Fibroblast of lung (primary cell): ENCODE measurements around the gene MPG. TPM values are rescaled to one million over a fixed set of nuclear protein-coding genes. Genes with fewer than 3 reads are reported as not detected.

Experiments used
- DNase-seq, 2 donors: peaks; one replicate each; pipeline versions ENCODE4 v3.0.0 to v3.0.0-alpha.2; 2010; ENCODE audit warnings: low read depth in 2 of 2
- H2AFZ ChIP-seq: 2 replicates; pipeline ENCODE4 v1.5.1; 2012; ENCODE audit warnings: low read length, control low read depth, inconsistent platforms
- H3K27ac ChIP-seq: 2 replicates; pipeline ENCODE4 v1.5.1; 2011; ENCODE audit warnings: low read length, control low read depth; ENCODE audit not compliant: insufficient read depth
- H3K27me3 ChIP-seq: 2 replicates; pipeline ENCODE4 v1.5.1; 2011; ENCODE audit warnings: mild to moderate bottlenecking, low read length; ENCODE audit not compliant: control insufficient read depth, insufficient read depth
- H3K36me3 ChIP-seq: 2 replicates; pipeline ENCODE4 v1.5.1; 2011; ENCODE audit warnings: low read length; ENCODE audit not compliant: control insufficient read depth, insufficient read depth
- H3K4me1 ChIP-seq: 2 replicates; pipeline ENCODE4 v1.5.1; 2011; ENCODE audit warnings: low read length; ENCODE audit not compliant: control insufficient read depth, insufficient read depth; ENCODE audit errors: extremely low read depth
- H3K4me2 ChIP-seq: 2 replicates; pipeline ENCODE4 v1.5.1; 2011; ENCODE audit warnings: low read length, control low read depth; ENCODE audit not compliant: insufficient read depth; ENCODE audit errors: extremely low read depth
- H3K4me3 ChIP-seq, 4 experiments: fragments of 200-600 bp in 1 of 4; sonication (generic) in 1 of 4; replicated peaks in 1 of 4; 2 replicates each; pipeline ENCODE4 v1.5.1; 2011 to 2016; ENCODE audit warnings: low read length in 4 of 4, low read depth in 3 of 4, mild to moderate bottlenecking in 3 of 4, control low read depth in 2 of 4, inconsistent platforms in 1 of 4, mixed read lengths in 1 of 4; ENCODE audit not compliant: insufficient read depth in 1 of 4; ENCODE audit errors: control extremely low read depth in 1 of 4
- H3K79me2 ChIP-seq: 2 replicates; pipeline ENCODE4 v1.5.1; 2012; ENCODE audit warnings: mild to moderate bottlenecking, low read length, inconsistent platforms; ENCODE audit not compliant: control insufficient read depth, insufficient read depth
- H3K9ac ChIP-seq: 2 replicates; pipeline ENCODE4 v1.5.1; 2011; ENCODE audit warnings: mild to moderate bottlenecking, low read length, control low read depth; ENCODE audit not compliant: insufficient read depth
- H3K9me3 ChIP-seq: 2 replicates; pipeline ENCODE4 v1.5.1; 2012; ENCODE audit warnings: low read depth, low read length; ENCODE audit not compliant: control insufficient read depth, insufficient read depth
- H4K20me1 ChIP-seq: 2 replicates; pipeline ENCODE4 v1.5.1; 2011; ENCODE audit warnings: low read length; ENCODE audit not compliant: control insufficient read depth, insufficient read depth; ENCODE audit errors: extremely low read depth
- EZH2 ChIP-seq: IDR thresholded peaks from 2 replicates; pipeline ENCODE4 v1.5.1; 2012; ENCODE audit warnings: low read length, control low read depth, mild to moderate bottlenecking; ENCODE audit errors: missing control alignments
- polyA plus RNA-seq, 2 donors: library from polyadenylated mRNA; depleted of rRNA in 1 of 2; stranded (reverse) in 1 of 2; unstranded in 1 of 2; fragments of >200 nt; gene quantifications; 2 replicates each; pipeline ENCODE4 v1.2.1, GENCODE V29; 2011 to 2012; ENCODE audit warnings: missing spikeins in 1 of 2
- total RNA-seq: library from RNA; depleted of rRNA; stranded (reverse); fragments of >200 nt; gene quantifications from 2 replicates; pipeline ENCODE4 v1.2.1, GENCODE V29; 2014
- TF ChIP-seq, protein P1 (sequence below), 2 donors: IDR thresholded peaks in 1 of 2; conservative IDR thresholded peaks in 1 of 2; 1 replicate in 1 of 2; 2 replicates in 1 of 2; pipeline ENCODE4 v1.5.1; 2011 to 2012; ENCODE audit warnings: low read length in 2 of 2, control low read depth in 1 of 2, inconsistent platforms in 1 of 2, low read depth in 1 of 2, mild to moderate bottlenecking in 1 of 2

MPG gene
- total and polyA plus RNA-seq, 2 donors (not counting 1 experiment from before 2014, with no cell fraction given): 45.4 to 268 TPM

DNA sequence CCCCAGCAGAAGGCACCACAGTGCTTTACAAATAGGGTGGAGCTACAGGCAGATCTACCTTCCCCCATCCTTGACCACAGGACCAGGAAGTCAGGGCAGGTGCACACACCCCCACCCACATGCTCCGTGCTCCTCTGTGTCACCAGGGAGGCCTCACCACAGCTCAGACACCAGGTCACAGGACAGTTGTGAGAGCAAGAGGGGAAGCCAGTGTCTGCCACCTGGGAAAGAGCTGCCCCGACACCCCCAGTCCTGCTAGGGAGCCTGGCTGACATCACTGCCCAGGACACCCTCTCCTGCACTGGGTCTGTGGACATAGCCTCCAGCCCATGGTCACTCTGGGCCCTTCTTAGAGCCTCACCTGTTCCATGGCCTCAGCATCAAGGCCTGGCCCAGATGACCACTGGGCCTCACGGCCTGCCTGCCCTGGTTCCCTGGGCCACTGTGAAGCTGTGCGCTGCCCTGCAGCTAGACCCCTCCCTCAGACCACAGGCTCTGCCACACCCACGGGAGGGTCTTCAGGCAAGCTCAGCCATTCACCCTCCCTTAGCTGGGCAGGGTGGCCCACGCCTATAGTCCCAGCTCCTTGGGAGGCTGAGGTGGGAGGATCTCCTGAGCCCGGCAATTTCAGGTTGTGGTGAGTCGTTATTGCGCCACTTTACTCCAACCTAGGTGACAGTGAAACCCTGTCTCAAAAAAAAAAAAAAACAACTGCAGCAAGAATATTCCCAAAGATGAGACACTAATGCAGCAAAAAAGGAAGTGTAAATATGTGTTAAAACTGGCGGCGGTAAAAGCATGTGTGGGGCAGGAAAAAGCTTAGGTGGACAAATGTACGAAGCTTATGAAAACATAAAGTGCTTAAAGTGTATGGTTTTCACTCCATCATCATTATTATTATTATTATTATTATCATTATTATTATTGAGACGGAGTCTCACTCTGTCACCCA lies 38.8 kb upstream of the MPG start:
- no peak for DNase-seq
- no peaks in the 10 kb centered on the region for H4K20me1 ChIP-seq
- TF ChIP-seq, protein P1, sequence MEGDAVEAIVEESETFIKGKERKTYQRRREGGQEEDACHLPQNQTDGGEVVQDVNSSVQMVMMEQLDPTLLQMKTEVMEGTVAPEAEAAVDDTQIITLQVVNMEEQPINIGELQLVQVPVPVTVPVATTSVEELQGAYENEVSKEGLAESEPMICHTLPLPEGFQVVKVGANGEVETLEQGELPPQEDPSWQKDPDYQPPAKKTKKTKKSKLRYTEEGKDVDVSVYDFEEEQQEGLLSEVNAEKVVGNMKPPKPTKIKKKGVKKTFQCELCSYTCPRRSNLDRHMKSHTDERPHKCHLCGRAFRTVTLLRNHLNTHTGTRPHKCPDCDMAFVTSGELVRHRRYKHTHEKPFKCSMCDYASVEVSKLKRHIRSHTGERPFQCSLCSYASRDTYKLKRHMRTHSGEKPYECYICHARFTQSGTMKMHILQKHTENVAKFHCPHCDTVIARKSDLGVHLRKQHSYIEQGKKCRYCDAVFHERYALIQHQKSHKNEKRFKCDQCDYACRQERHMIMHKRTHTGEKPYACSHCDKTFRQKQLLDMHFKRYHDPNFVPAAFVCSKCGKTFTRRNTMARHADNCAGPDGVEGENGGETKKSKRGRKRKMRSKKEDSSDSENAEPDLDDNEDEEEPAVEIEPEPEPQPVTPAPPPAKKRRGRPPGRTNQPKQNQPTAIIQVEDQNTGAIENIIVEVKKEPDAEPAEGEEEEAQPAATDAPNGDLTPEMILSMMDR (conservative IDR thresholded peaks at IDR 0.05 in 1 of 2, IDR thresholded peaks at IDR 0.05 in 1 of 2; ENCODE audit: low read depth in 1 of 2, low read length in 2 of 2): no peak
- no peak for TF ChIP-seq EZH2
- no peaks in the 10 kb centered on the region for H3K4me1 ChIP-seq
- H3K9me3 ChIP-seq: no peaks in the 10 kb centered on the region
- no peaks in the 10 kb centered on the region for H3K79me2 ChIP-seq
- H3K36me3 ChIP-seq: peaks cover 6% of the 10 kb centered on the region
- no peak overlapping the region for H3K9ac ChIP-seq
- no peak overlapping the region for H3K4me2 ChIP-seq
- H2AFZ ChIP-seq: no peak overlapping the region
- H3K4me3 ChIP-seq: no peak overlapping the region
- H3K27ac ChIP-seq: no peak overlapping the region
- H3K27me3 ChIP-seq: no peaks in the 10 kb centered on the region

DNA sequence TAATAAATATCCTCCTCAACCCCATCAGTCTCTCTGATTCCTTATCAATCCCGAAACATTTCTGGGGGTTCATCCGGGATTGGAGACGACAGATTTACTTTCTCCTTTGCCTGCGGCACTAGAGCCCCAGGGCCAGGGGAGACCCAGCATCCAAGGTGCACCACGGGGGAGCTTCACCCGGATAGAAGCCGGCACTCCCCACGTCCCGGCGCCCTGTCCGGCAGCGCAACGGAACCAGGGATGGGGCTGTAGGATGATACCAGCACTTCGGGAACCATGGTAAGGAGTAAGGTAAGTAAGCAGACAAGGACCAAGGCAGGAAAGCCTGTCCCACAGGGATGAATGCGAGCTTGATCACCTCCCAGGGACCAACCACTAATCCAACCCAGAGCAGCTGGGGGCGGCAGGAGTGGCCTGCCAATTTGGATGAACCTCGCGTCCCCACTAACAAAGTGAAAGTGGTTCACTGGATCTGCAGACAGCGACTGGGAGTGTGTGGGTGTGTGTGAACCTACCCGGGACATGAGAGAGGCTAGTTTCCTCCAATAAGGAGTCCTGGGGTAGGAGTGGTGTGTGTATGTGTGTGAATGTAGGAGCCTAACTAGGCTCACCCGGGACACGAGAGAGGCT lies 36.5 kb upstream of the MPG start:
- Histone ChIP-seq H3K79me2 (no peaks in the 10 kb centered on the region), H3K27ac (no peak overlapping the region), H3K4me3 (no peak overlapping the region), H3K27me3 (no peaks in the 10 kb centered on the region), H2AFZ (no peak overlapping the region), H3K4me2 (peak overlapping the region; percentile 44), H3K4me1 (no peaks in the 10 kb centered on the region), H3K36me3 (peaks cover 3% of the 10 kb centered on the region), H3K9ac (no peak overlapping the region), H3K9me3 (no peaks in the 10 kb centered on the region), H4K20me1 (no peaks in the 10 kb centered on the region)
- TF ChIP-seq EZH2: no peak
- TF ChIP-seq, protein P1 (conservative IDR thresholded peaks at IDR 0.05 in 1 of 2, IDR thresholded peaks at IDR 0.05 in 1 of 2; ENCODE audit: low read depth in 1 of 2, low read length in 2 of 2): no peak
- no peak for DNase-seq

DNA sequence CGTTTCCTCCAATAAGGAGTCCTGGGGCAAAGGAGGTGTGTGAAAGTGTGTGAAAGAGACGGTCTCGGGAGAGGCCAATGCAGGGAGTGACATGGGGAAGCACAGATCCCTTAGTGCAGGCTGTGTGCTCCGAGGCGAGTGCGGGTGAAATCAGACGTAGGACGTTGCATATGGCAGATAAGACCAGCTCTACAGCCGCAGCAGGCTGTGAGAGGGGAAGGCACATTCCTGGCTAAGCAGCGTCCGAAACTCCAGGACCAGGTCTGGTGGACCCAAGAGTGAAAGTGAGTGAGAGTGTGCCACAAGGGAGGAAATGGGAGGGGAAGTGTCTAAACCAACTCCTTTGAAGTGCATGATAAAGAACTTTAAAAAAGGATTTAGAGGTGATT lies 36.0 kb upstream of the MPG start:
- Histone ChIP-seq H3K4me3 (no peak overlapping the region), H3K36me3 (peaks cover 4% of the 10 kb centered on the region), H2AFZ (no peak overlapping the region), H3K27ac (no peak overlapping the region), H4K20me1 (no peaks in the 10 kb centered on the region), H3K27me3 (no peaks in the 10 kb centered on the region), H3K4me1 (no peaks in the 10 kb centered on the region), H3K9me3 (no peaks in the 10 kb centered on the region), H3K4me2 (peak overlapping the region; percentile 44), H3K9ac (no peak overlapping the region), H3K79me2 (no peaks in the 10 kb centered on the region)
- DNase-seq: no peak
- TF ChIP-seq EZH2: no peak
- TF ChIP-seq, protein P1 (conservative IDR thresholded peaks at IDR 0.05 in 1 of 2, IDR thresholded peaks at IDR 0.05 in 1 of 2; ENCODE audit: low read depth in 1 of 2, low read length in 2 of 2): no peak
